CD14-positive monocyte (primary cell): ENCODE data around the gene APP. TPM values are rescaled to one million over a fixed set of nuclear protein-coding genes. Genes with fewer than 3 reads are reported as not detected.

Source experiments
- DNase-seq, 3 donors: peaks; one replicate each; pipeline ENCODE4 v3.0.0-alpha.2; 2011 to 2022
- H2AFZ ChIP-seq: 2 replicates; pipeline ENCODE4 v1.6.0; 2012; ENCODE audit warnings: mild to moderate bottlenecking, low read depth, low read length, inconsistent platforms; ENCODE audit not compliant: insufficient read depth, poor library complexity, severe bottlenecking
- H3K27ac ChIP-seq, 2 donors: 1 replicate in 1 of 2; 2 replicates in 1 of 2; pipeline ENCODE4 v1.5.1; 2012 to 2013; ENCODE audit warnings: low read length in 2 of 2, control low read depth in 1 of 2, inconsistent platforms in 1 of 2, low read depth in 1 of 2, mild to moderate bottlenecking in 1 of 2
- H3K27me3 ChIP-seq, 2 donors: one replicate each; pipeline versions ENCODE4 v1.6.0 to v1.6.1; 2011 to 2013; ENCODE audit warnings: low read length in 2 of 2; ENCODE audit not compliant: control insufficient read depth in 2 of 2, insufficient read depth in 2 of 2
- H3K36me3 ChIP-seq, 2 donors: replicated peaks in 1 of 2; 1 replicate in 1 of 2; 2 replicates in 1 of 2; pipeline versions ENCODE4 v1.5.1 to v1.6.1; 2012 to 2013; ENCODE audit warnings: low read length in 2 of 2, control low read depth in 1 of 2, inconsistent platforms in 1 of 2, mild to moderate bottlenecking in 1 of 2; ENCODE audit not compliant: insufficient read depth in 2 of 2, control insufficient read depth in 1 of 2
- H3K4me1 ChIP-seq, 2 donors: 1 replicate in 1 of 2; 2 replicates in 1 of 2; pipeline versions ENCODE4 v1.5.1 to v1.6.1; 2012 to 2013; ENCODE audit warnings: low read length in 2 of 2, control low read depth in 1 of 2, inconsistent platforms in 1 of 2, mild to moderate bottlenecking in 1 of 2, moderate library complexity in 1 of 2; ENCODE audit not compliant: insufficient read depth in 2 of 2, control insufficient read depth in 1 of 2
- H3K4me2 ChIP-seq: replicated peaks from 2 replicates; pipeline ENCODE3; 2012; ENCODE audit warnings: low read length, moderate library complexity, mild to moderate bottlenecking; ENCODE audit not compliant: poor library complexity, severe bottlenecking; ENCODE audit errors: extremely low read depth
- H3K4me3 ChIP-seq, 3 experiments: fragments of 200-600 bp in 1 of 3; sonication (generic) in 1 of 3; replicated peaks in 1 of 3; 1 replicate in 2 of 3; 2 replicates in 1 of 3; pipeline ENCODE4 v1.5.1; 2011 to 2013; ENCODE audit warnings: low read length in 3 of 3, mild to moderate bottlenecking in 3 of 3, control low read depth in 2 of 3, low read depth in 2 of 3, inconsistent platforms in 1 of 3, moderate library complexity in 1 of 3
- H3K79me2 ChIP-seq: 2 replicates; pipeline ENCODE4 v1.6.0; 2012; ENCODE audit warnings: mild to moderate bottlenecking, control low read depth, inconsistent platforms, low read length, moderate library complexity; ENCODE audit not compliant: insufficient read depth
- H3K9ac ChIP-seq: 2 replicates; pipeline ENCODE4 v1.6.0; 2017; ENCODE audit warnings: low read length, mild to moderate bottlenecking; ENCODE audit not compliant: insufficient read depth, poor library complexity, severe bottlenecking
- H3K9me3 ChIP-seq, 2 donors: replicated peaks in 1 of 2; 1 replicate in 1 of 2; 2 replicates in 1 of 2; pipeline versions ENCODE4 v1.5.1 to v1.6.1; 2012 to 2013; ENCODE audit warnings: low read length in 2 of 2, control low read depth in 1 of 2; ENCODE audit not compliant: control insufficient read depth in 1 of 2, insufficient read depth in 1 of 2
- H4K20me1 ChIP-seq: 2 replicates; pipeline ENCODE4 v1.6.0; 2012; ENCODE audit warnings: mild to moderate bottlenecking, low read length, control low read depth, moderate library complexity; ENCODE audit not compliant: insufficient read depth
- H3K27ac Mint-ChIP-seq, 7 donors: one replicate each; pipeline ENCODE4 v1.8.0; 2020; ENCODE audit warnings: mild to moderate bottlenecking in 7 of 7, mixed read lengths in 7 of 7, moderate library complexity in 6 of 7, inconsistent platforms in 2 of 7
- H3K27me3 Mint-ChIP-seq, 3 donors: one replicate each; pipeline ENCODE4 v1.8.0; 2021 to 2022; ENCODE audit warnings: low read depth in 3 of 3, mild to moderate bottlenecking in 3 of 3, mixed read lengths in 3 of 3, moderate library complexity in 3 of 3, inconsistent platforms in 1 of 3
- H3K36me3 Mint-ChIP-seq, 2 donors: one replicate each; pipeline ENCODE4 v1.8.0; 2020; ENCODE audit warnings: mixed read lengths in 2 of 2, inconsistent platforms in 1 of 2, mild to moderate bottlenecking in 1 of 2
- H3K4me1 Mint-ChIP-seq: one replicate; pipeline ENCODE4 v1.8.0; 2020; ENCODE audit warnings: mild to moderate bottlenecking, mixed read lengths
- H3K4me3 Mint-ChIP-seq, 2 donors: one replicate each; pipeline ENCODE4 v1.8.0; 2020; ENCODE audit warnings: mild to moderate bottlenecking in 2 of 2, mixed read lengths in 2 of 2, moderate library complexity in 1 of 2
- H3K9me3 Mint-ChIP-seq, 7 donors: one replicate each; pipeline ENCODE4 v1.8.0; 2020 to 2022; ENCODE audit warnings: mixed read lengths in 7 of 7, mild to moderate bottlenecking in 6 of 7, moderate library complexity in 6 of 7, inconsistent platforms in 2 of 7
- CTCF ChIP-seq: fragments of 200-600 bp; IDR thresholded peaks from one replicate; pipeline ENCODE4 v1.8.0; 2022; ENCODE audit warnings: antibody characterized with exemption, mild to moderate bottlenecking
- WGBS: methylation state at CpG from one replicate; pipeline ENCODE4 v1.1.5; 2013; ENCODE audit warnings: missing lambda C conversion rate; ENCODE audit not compliant: insufficient coverage; 5-methylcytosine and 5-hydroxymethylcytosine counted together
- intact Hi-C, 2 donors: fragments of 100-400 bp; cut with micrococcal nuclease; formaldehyde crosslinking; loops; one replicate each; pipeline versions ENCODE4 v1.15.0 to v1.15.1; 2023
- polyA plus RNA-seq, 3 donors: library from polyadenylated mRNA; depleted of rRNA in 1 of 3; unstranded in 2 of 3; stranded (reverse) in 1 of 3; fragments of 300-500 nt in 2 of 3; fragments of >200 nt in 1 of 3; fragmentation: Illumina TruSeq in 2 of 3; gene quantifications; 1 replicate in 2 of 3; 2 replicates in 1 of 3; pipeline ENCODE4 v1.2.3, GENCODE V29; 2012 to 2021

The APP gene
- polyA plus RNA-seq, 3 donors, result 28.0 to 118 (median 35.1) TPM

- intact Hi-C loops, result loop anchor here in 1 of 2 donors (5.0 kb wide), 1 partner anchor 59 kb away; no protein-coding TSS in a partner anchor
- no peaks in the 10 kb centered on the region for H3K9me3 ChIP-seq
- H3K79me2 ChIP-seq, result no peaks in the 10 kb centered on the region
- no peak overlapping the region for H2AFZ ChIP-seq
- Mint-ChIP-seq H3K9me3 (no peaks in the 10 kb centered on the region), H3K27me3 (no peaks in the 10 kb centered on the region), H3K36me3 (peaks cover 17 to 43% of the 10 kb centered on the region in 2 donors), H3K27ac (peak overlapping the region in 1 of 7 donors; percentile 47), H3K4me3 (no peak overlapping the region), H3K4me1 (peaks cover 17% of the 10 kb centered on the region)
- H3K9ac ChIP-seq, result no peak overlapping the region
- peaks cover 18 to 22% of the 10 kb centered on the region in 2 donors for H3K4me1 ChIP-seq
- H3K36me3 ChIP-seq, result peaks cover 3 to 13% of the 10 kb centered on the region in 2 donors
- H3K27me3 ChIP-seq, result no peaks in the 10 kb centered on the region
- H3K4me3 ChIP-seq, result no peak overlapping the region
- H3K27ac ChIP-seq, result no peak overlapping the region
- no peak for DNase-seq
- no peaks in the 10 kb centered on the region for H4K20me1 ChIP-seq
- 14% methylated on average over 3 of the region's 3 CpGs for WGBS
- H3K4me2 ChIP-seq, result no peak overlapping the region
- no peak for TF ChIP-seq CTCF
Measured at GRCh38 chr21:25961042-25961441, 209.5 kb downstream of the APP start.

GRCh38 chr21:25960402-25960801 lies 210.2 kb downstream of the APP start:
- Histone ChIP-seq H3K27ac (no peak overlapping the region), H3K79me2 (no peaks in the 10 kb centered on the region), H4K20me1 (no peaks in the 10 kb centered on the region), H3K9ac (no peak overlapping the region), H2AFZ (no peak overlapping the region), H3K36me3 (peaks cover 6 to 18% of the 10 kb centered on the region in 2 donors), H3K4me3 (no peak overlapping the region), H3K4me2 (no peak overlapping the region), H3K9me3 (no peaks in the 10 kb centered on the region), H3K4me1 (peaks cover 12 to 16% of the 10 kb centered on the region in 2 donors), H3K27me3 (no peaks in the 10 kb centered on the region)
- WGBS, result 57% methylated on average over 2 of the region's 4 CpGs
- Mint-ChIP-seq H3K27ac (peak overlapping the region in 1 of 7 donors; percentile 50), H3K4me3 (no peak overlapping the region), H3K4me1 (peaks cover 15% of the 10 kb centered on the region), H3K27me3 (no peaks in the 10 kb centered on the region), H3K36me3 (peaks cover 21 to 48% of the 10 kb centered on the region in 2 donors), H3K9me3 (no peaks in the 10 kb centered on the region)
- intact Hi-C loops, result loop anchor here in 1 of 2 donors (5.0 kb wide), 1 partner anchor 58 kb away; no protein-coding TSS in a partner anchor
- no peak for DNase-seq
- no peak for TF ChIP-seq CTCF
